Kidney capillary endothelial cell (primary cell): ENCODE results near the gene DGKA.
A peak's percentile ranks its signal among the peaks of the same experiment; 100 is the strongest.
"Not testable (repeated sequence)": the region's sequence is repeated elsewhere in the genome, so short reads cannot be mapped to it uniquely, and the experiment has no call there.

Experiments used
- DNase-seq: peaks from one replicate; pipeline ENCODE4 v3.0.0-alpha.2; 2018; ENCODE audit warnings: low spot score

The DGKA gene

GRCh38 chr12:55966408-55967281 is 35.7 kb downstream of the DGKA start, which contains the start of gene CDK2:
CDK2 (plus strand) TSS chr12:55966830; CDS start chr12:55967009, 179 bp downstream.
- peak; percentile 72 for DNase-seq

- DNase-seq, result no peak
Observed at GRCh38 chr12:55969356-55969755, 38.4 kb downstream of the DGKA start.

DNA sequence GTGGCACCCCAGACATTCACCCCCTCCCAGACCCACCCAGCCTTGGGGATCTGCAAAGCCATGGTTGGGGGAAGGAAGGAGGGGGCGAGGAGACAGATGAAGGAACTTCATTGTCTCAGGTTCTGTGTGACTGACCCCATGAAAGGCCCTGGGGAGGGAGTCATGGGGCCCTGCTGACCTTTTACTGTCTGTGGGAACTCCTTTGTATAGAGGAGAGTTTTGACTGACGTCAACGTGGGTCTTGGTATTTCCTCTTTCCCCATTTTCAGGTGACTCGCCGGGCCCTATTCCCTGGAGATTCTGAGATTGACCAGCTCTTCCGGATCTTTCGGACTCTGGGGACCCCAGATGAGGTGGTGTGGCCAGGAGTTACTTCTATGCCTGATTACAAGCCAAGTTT is 39.8 kb downstream of the DGKA start:
- DNase-seq, result no peak

GRCh38 chr12:55972042-55972441 is 41.1 kb downstream of the DGKA start:
- DNase-seq, result no peak

- no peak for DNase-seq
Observed at GRCh38 chr12:55972456-55972855, 41.5 kb downstream of the DGKA start.

GRCh38 chr12:55972911-55973598 is 42.1 kb downstream of the DGKA start:
- no peak for DNase-seq

- DNase-seq, result peak; percentile 100
Observed at GRCh38 chr12:55973599-55974307, 42.8 kb downstream of the DGKA start, which contains the start of gene RAB5B. RAB5B (plus strand) TSS chr12:55974078; CDS start chr12:55986961, 12,883 bp downstream.

DNA sequence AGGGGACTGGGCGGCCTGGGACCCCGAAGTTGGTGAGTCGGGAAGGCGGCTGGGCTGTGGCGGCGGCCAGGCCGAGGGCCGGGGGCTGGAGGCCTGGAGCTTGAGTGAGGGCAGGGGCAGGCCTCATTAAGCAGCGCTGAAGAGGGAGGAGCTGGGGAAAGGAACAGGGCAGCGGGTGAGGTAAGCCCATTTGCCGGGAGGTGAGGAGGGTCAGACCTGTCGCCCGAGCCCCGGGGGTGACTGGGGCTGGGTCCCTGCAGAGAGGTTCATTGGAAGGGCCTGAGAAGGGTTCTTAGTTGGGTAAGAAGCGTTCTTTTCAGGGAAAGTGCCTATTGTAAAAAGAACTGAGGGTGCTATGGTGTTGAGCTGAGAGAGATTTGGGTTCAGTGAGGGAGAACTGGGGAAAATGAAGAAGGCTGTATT is 43.4 kb downstream of the DGKA start:
- DNase-seq, result no peak

- DNase-seq, result no peak
Observed at GRCh38 chr12:55978393-55978792, 47.4 kb downstream of the DGKA start.

DNA sequence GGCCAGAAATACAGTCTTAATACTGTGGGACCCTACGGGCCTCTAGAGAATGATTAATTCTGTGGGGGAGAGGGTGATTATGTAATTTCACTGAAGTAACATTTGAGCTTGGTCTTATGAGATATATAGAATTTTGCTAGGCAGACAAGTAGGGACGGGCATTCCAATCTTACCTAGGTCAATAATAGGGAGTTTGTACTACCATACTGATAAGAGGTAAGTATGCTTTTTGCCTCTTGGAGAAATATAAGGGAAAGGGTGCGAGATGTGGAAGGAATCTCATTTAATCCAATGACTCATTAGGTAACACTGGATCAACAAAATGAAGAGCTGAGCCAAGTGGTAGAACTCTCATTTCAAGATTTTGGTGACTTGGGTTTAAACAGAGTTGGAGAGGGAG is 48.1 kb downstream of the DGKA start:
- DNase-seq, result no peak

GRCh38 chr12:55981882-55982281 is 50.9 kb downstream of the DGKA start:
- not testable (repeated sequence) for DNase-seq

- no peak for DNase-seq
Observed at GRCh38 chr12:55982319-55982936, 51.5 kb downstream of the DGKA start.

DNA sequence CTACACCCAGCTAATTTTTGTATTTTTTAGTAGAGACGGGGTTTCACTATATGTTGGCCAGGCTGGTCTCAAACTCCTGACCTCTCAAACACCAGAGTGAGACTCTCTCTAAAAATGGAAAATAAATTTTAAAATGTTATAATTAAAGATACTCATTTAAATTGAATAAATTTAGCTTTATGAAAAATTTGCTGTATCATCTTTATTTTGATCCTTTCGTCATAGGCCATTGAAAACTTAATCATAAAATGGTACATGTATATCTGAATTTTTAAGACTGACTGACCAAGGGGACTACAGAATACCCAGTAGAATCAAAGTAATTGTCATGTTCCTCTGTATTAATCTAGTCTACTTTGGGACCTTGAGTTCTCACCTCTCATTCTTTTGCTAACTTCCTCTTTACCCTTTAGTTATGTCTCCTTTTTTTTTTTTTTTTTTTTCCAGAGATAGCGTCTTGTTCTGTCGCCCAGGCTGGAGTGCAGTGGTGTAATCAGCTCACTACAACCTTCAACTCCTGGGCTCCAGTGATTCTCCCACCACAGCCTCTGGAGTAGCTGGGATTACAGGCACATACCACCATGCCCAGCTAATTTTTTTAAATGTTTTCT is 52.4 kb downstream of the DGKA start:
- no peak for DNase-seq

DNA sequence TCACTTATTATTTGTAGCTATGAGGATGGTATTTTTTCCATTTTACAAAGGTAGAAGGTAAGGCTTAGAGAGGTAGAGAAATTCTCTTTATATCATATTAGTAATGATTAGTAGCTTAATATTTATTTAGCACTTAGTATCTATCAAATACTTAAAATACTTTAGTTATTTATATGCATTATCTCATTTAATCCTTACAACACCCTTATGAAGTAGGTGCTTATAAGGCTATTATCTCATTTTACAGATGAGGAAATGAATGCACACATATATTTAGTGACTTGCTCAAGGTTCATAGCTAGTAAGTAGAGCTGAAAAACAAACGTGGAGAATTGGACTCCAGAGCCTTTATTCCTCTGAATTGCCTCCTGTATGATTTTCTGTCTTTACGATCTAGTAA is 53.9 kb downstream of the DGKA start:
- DNase-seq, result no peak

DNA sequence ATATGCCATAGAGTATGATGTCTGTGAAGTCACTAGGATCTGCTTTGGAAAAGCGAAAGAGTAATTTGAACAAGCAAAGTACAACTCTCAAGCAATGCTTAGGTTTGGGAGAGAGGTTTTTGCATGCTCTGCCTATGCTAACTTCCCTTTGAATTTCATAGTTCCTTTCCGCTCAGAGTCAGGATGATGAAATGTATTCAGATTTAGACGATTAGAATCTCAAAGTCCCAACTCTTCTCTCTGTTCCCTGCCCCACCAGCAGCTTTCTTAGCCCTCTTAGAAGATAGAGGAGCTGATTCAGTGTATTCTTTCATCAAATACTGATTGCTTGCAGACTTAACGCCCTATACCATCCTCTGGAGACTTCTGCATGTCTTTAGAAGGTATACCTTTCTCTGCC is 54.4 kb downstream of the DGKA start:
- DNase-seq, result no peak

DNA sequence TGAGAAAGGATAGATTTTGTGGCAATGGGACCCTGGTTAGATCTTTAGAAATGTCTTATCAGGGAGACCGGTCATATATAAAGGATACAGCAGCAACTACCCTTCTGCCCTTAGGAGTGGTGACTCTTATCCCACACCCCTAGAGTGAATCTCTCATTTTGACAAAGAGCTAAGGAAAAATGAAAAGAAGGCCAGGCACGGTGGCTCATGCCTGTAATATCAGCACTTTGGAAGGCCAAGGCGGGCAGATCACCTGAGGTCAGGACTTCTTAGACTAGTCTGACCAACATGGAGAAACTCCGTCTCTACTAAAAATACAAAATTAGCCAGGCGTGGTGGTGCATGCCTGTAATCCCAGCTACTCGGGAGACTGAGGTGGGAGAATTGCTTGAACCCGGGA is 55.0 kb downstream of the DGKA start:
- DNase-seq, result not testable (repeated sequence)

DNA sequence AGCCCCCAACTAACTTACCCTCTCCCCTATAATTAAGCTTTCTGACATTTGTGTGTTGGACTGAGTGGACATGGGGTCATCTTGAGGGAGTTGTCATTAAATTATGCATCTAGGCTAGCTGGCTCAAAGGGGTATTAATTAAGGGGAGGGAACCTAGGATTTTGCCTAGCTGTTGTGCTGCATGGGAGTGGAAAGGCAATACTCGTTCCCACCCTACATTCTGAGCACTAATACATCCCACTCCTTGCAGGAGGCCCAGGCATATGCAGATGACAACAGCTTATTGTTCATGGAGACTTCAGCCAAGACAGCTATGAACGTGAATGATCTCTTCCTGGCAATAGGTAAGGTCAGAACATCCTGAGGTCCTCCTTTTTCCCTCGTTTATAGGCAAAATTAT is 60.1 kb downstream of the DGKA start:
- DNase-seq, result no peak

- no peak for DNase-seq
Observed at GRCh38 chr12:55993230-55993853, 62.4 kb downstream of the DGKA start.

- no peak for DNase-seq
Observed at GRCh38 chr12:55995366-55995765, 64.4 kb downstream of the DGKA start.

- DNase-seq, result peak; percentile 71
Observed at GRCh38 chr12:55996201-55996714, 65.3 kb downstream of the DGKA start.
